Heart left ventricle (tissue), 13 donors: Measurements from ENCODE around the gene OIT3.

ENCODE experiments used
- POLR2A ChIP-seq, 2 donors: fragments of 450-650 bp; IDR thresholded peaks; one replicate each; pipeline ENCODE4 v1.6.1; 2017; ENCODE audit warnings: antibody characterized with exemption in 2 of 2, mild to moderate bottlenecking in 2 of 2, moderate library complexity in 2 of 2
- TF ChIP-seq, protein P1 (sequence below), 12 donors: fragments of 200-600 bp; sonication (generic) in 4 of 12; IDR thresholded peaks; one replicate each; pipeline versions ENCODE4 v1.5.0 to v1.8.0; 2018 to 2022; ENCODE audit warnings: antibody characterized with exemption in 12 of 12, mild to moderate bottlenecking in 5 of 12
- donor health status: ischemic (EF 13 %, LVEDD 7.1; RV severe dilation, severe dysfunction).
- donor health status: DM: no; HTN: yes; CAD: no.
- donor health status: DM: no; HTN: no; CAD: no.
- donor health status: ischemic (EF 25% LVEDD 6.9; RV normal size, moderate dysfunction).
- donor health status: ischemic (EF 25% LVEDD 5.7; RV mildly dilated, moderate dysfunction).
- donor health status: ischemic (EF 35%, LVEDD 5.7; RV mildly dilated, moderate dysfunction).
- donor health status: nonischemic (EF 11% LVEDD 7.7; RV severe dilation, severe dysfunction).
- donor health status: DM: yes; HTN: yes; CAD: no.
- donor health status: PGD.
- donor health status: ischemic (EF 29% LVEDD 5.4; RV normal size, mild dysfunction).
- donor health status: nonischemic (EF 23%, LVEDD 6.1; RV moderate dilation, normal function).

DNA sequence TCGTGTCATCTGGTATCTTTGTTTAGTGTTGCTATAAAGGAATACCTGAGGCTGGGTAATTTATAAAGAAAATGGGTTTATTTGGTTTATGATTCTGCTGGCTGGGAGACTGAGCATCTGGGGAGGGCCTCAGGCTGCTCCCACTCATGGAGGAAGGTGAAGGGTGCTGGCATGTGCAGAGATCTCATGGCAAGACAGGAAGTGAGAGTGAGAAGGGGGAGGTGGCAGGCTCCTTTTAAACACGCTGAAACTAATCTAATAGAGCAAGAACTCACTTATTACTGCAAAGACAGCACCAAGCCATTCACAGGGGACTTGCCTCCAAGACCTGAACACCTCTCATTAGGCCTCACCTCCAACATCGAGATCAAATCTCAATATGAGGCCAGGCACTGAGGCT lies 11.3 kb downstream of the OIT3 start:
- TF ChIP-seq, protein P1, sequence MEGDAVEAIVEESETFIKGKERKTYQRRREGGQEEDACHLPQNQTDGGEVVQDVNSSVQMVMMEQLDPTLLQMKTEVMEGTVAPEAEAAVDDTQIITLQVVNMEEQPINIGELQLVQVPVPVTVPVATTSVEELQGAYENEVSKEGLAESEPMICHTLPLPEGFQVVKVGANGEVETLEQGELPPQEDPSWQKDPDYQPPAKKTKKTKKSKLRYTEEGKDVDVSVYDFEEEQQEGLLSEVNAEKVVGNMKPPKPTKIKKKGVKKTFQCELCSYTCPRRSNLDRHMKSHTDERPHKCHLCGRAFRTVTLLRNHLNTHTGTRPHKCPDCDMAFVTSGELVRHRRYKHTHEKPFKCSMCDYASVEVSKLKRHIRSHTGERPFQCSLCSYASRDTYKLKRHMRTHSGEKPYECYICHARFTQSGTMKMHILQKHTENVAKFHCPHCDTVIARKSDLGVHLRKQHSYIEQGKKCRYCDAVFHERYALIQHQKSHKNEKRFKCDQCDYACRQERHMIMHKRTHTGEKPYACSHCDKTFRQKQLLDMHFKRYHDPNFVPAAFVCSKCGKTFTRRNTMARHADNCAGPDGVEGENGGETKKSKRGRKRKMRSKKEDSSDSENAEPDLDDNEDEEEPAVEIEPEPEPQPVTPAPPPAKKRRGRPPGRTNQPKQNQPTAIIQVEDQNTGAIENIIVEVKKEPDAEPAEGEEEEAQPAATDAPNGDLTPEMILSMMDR (IDR thresholded peaks at IDR 0.05): no peak
- TF ChIP-seq POLR2A (IDR thresholded peaks at IDR 0.05): no peak
